ENCODE data around the gene GUCY2D.

Gene GUCY2D

DNA sequence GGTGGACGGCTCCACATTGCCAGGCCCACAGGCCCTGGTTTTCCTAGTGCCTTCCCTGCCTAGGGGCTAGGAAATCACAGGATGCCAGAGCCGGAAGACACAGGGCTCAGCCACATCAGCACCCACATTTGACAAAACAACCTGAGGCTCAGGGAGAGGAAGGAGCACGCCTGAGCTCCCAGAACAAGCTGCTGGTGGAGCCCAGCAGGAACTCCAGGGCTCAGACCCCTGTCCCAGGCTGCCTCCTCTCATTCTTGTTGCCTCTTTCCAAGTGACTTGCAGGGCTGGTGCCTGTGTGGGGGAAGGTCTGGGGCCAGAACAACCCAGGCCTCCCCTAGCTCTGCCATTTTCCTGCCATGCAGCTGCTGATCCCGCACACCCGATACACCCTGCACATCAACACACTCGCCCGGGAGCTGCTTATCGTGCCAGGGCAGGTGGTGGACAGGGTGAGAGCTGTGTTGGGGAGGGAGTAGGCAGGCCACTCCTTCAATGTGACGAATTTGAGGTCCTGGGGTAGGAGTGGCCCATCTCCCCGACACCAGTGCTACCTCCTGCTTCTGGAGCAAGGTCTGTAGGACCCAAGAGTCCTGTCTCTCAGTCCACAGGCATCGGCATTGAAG is 44.0 kb downstream of the GUCY2D start:
- H3K9me3 ChIP-seq (ENCODE audit: insufficient read depth, low read length): no peaks in the 10 kb centered on the region
- no peak overlapping the region for H3K4me3 ChIP-seq (ENCODE audit: low read length)
- no peaks in the 10 kb centered on the region for H3K79me2 ChIP-seq (ENCODE audit: low read length)

DNA sequence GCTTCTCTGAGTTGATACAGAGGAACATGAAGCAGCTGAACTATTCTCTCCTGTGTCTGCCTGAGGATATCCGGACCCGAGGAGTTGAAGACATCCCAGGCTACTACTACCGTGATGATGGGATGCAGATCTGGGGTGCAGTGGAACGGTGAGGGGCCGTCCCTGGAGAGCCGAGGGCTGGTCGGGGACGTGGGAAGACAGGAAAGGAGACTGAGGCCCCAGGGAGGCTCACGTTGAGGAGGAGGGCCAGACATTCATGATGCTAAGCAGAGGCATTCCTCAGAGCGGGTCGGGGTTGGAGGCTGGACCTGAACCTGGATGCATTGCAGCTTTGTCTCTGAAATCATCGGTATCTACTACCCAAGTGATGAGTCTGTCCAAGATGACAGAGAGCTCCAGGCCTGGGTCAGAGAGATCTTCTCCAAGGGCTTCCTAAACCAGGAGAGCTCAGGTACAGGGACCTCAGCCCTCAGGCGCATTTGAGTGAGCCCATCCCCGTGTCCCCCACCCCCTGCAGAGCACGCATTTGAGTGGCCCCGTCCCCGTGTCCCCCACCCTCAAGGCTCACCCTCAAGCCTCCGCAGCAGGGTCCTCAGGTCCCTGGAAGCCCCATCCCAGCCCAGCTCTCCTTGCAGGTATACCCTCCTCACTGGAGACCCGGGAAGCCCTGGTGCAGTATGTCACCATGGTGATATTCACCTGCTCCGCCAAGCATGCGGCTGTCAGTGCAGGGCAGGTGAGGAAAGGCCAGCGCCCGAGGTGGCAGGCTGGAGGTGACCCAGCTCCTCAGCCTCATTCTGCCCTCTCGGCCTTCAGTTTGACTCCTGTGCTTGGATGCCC is 44.7 kb downstream of the GUCY2D start:
- no peak overlapping the region for H3K9ac ChIP-seq (ENCODE audit: low read length)
- H3K36me3 ChIP-seq (replicated peaks; ENCODE audit: low read depth, low read length): no peaks in the 10 kb centered on the region
- H3K27me3 ChIP-seq (ENCODE audit: low read depth, low read length): no peaks in the 10 kb centered on the region
- H3K27ac ChIP-seq (ENCODE audit: low read length): no peak overlapping the region
- H3K4me3 ChIP-seq (ENCODE audit: low read length): no peak overlapping the region
- no peaks in the 10 kb centered on the region for H3K9me3 ChIP-seq (ENCODE audit: insufficient read depth, low read length)
- no peak overlapping the region for H2AFZ ChIP-seq (ENCODE audit: low read depth, low read length)
- TF ChIP-seq EZH2phosphoT487 (IDR thresholded peaks at IDR 0.05; ENCODE audit: low read depth): no peak
- TF ChIP-seq, protein P1, sequence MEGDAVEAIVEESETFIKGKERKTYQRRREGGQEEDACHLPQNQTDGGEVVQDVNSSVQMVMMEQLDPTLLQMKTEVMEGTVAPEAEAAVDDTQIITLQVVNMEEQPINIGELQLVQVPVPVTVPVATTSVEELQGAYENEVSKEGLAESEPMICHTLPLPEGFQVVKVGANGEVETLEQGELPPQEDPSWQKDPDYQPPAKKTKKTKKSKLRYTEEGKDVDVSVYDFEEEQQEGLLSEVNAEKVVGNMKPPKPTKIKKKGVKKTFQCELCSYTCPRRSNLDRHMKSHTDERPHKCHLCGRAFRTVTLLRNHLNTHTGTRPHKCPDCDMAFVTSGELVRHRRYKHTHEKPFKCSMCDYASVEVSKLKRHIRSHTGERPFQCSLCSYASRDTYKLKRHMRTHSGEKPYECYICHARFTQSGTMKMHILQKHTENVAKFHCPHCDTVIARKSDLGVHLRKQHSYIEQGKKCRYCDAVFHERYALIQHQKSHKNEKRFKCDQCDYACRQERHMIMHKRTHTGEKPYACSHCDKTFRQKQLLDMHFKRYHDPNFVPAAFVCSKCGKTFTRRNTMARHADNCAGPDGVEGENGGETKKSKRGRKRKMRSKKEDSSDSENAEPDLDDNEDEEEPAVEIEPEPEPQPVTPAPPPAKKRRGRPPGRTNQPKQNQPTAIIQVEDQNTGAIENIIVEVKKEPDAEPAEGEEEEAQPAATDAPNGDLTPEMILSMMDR (IDR thresholded peaks at IDR 0.05; ENCODE audit: low read depth, low read length): no peak
- H3K4me1 ChIP-seq (ENCODE audit: low read length): no peaks in the 10 kb centered on the region
- H3K79me2 ChIP-seq (ENCODE audit: low read length): no peaks in the 10 kb centered on the region
- no peaks in the 10 kb centered on the region for H4K20me1 ChIP-seq (ENCODE audit: insufficient read depth, low read length)
- H3K4me2 ChIP-seq (ENCODE audit: low read length): no peak overlapping the region

More for the DNA sequence above, 44.0 kb downstream of the GUCY2D start:
- TF ChIP-seq EZH2phosphoT487 (IDR thresholded peaks at IDR 0.05; ENCODE audit: low read depth): no peak
- TF ChIP-seq, protein P1 (IDR thresholded peaks at IDR 0.05; ENCODE audit: low read depth, low read length): no peak
- no peak overlapping the region for H3K9ac ChIP-seq (ENCODE audit: low read length)
- H3K27me3 ChIP-seq (ENCODE audit: low read depth, low read length): no peaks in the 10 kb centered on the region
- H2AFZ ChIP-seq (ENCODE audit: low read depth, low read length): no peak overlapping the region
- no peaks in the 10 kb centered on the region for H3K4me1 ChIP-seq (ENCODE audit: low read length)
- H3K4me2 ChIP-seq (ENCODE audit: low read length): no peak overlapping the region
- no peaks in the 10 kb centered on the region for H4K20me1 ChIP-seq (ENCODE audit: insufficient read depth, low read length)
- no peak overlapping the region for H3K27ac ChIP-seq (ENCODE audit: low read length)
- no peaks in the 10 kb centered on the region for H3K36me3 ChIP-seq (replicated peaks; ENCODE audit: low read depth, low read length)

DNA sequence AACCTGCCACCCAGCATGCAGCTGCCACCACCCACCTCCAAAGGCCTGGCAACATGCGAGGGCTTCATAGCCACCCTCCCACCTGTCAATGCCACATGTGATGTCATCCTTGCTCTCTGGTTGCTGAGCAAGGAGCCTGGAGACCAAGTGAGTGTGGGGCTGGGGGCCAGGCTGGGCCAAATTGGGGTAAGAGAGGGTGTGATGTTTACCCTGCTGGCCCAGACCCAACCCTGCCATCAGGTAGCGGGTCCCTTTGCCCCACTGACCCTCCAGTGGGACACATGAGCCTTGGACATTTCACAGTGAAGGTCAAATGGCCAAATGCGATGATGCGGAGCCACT is 45.3 kb downstream of the GUCY2D start:
- Histone ChIP-seq H3K4me1 (ENCODE audit: low read length) (no peaks in the 10 kb centered on the region), H4K20me1 (ENCODE audit: insufficient read depth, low read length) (no peaks in the 10 kb centered on the region), H2AFZ (ENCODE audit: low read depth, low read length) (no peak overlapping the region), H3K36me3 (replicated peaks; ENCODE audit: low read depth, low read length) (no peaks in the 10 kb centered on the region), H3K27ac (ENCODE audit: low read length) (no peak overlapping the region), H3K4me2 (ENCODE audit: low read length) (no peak overlapping the region), H3K27me3 (ENCODE audit: low read depth, low read length) (no peaks in the 10 kb centered on the region), H3K79me2 (ENCODE audit: low read length) (no peaks in the 10 kb centered on the region), H3K4me3 (ENCODE audit: low read length) (no peak overlapping the region), H3K9me3 (ENCODE audit: insufficient read depth, low read length) (no peaks in the 10 kb centered on the region), H3K9ac (ENCODE audit: low read length) (no peak overlapping the region)
- TF ChIP-seq, protein P1 (IDR thresholded peaks at IDR 0.05; ENCODE audit: low read depth, low read length): no peak
- no peak for TF ChIP-seq EZH2phosphoT487 (IDR thresholded peaks at IDR 0.05; ENCODE audit: low read depth)

DNA sequence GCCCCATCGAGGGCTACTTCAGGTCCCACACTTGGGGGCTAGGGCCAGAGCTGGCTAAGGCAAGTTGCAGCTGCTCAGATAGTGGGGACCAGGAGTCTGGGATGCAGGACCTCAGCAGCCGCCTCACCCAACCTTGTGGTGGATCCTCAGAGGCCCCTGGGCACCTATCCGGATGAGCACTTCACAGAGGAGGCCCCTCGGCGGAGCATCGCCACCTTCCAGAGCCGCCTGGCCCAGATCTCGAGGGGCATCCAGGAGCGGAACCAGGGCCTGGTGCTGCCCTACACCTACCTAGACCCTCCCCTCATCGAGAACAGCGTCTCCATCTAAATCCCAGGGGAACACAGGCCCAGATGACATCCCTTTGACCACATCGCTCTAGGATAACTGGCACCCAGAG is 45.8 kb downstream of the GUCY2D start:
- no peaks in the 10 kb centered on the region for H3K79me2 ChIP-seq (ENCODE audit: low read length)
- H3K4me3 ChIP-seq (ENCODE audit: low read length): no peak overlapping the region
- no peaks in the 10 kb centered on the region for H3K9me3 ChIP-seq (ENCODE audit: insufficient read depth, low read length)
- no peaks in the 10 kb centered on the region for H3K27me3 ChIP-seq (ENCODE audit: low read depth, low read length)
- H3K36me3 ChIP-seq (replicated peaks; ENCODE audit: low read depth, low read length): no peaks in the 10 kb centered on the region
- H3K4me2 ChIP-seq (ENCODE audit: low read length): no peak overlapping the region
- no peaks in the 10 kb centered on the region for H3K4me1 ChIP-seq (ENCODE audit: low read length)
- H4K20me1 ChIP-seq (ENCODE audit: insufficient read depth, low read length): no peaks in the 10 kb centered on the region
- H2AFZ ChIP-seq (ENCODE audit: low read depth, low read length): no peak overlapping the region
- no peak overlapping the region for H3K27ac ChIP-seq (ENCODE audit: low read length)
- no peak overlapping the region for H3K9ac ChIP-seq (ENCODE audit: low read length)
- TF ChIP-seq, protein P1 (IDR thresholded peaks at IDR 0.05; ENCODE audit: low read depth, low read length): no peak
- no peak for TF ChIP-seq EZH2phosphoT487 (IDR thresholded peaks at IDR 0.05; ENCODE audit: low read depth)
